ENCODE measurements around the gene ZG16. TPM values are rescaled to one million over a fixed set of nuclear protein-coding genes. Genes with fewer than 3 reads are reported as not detected.
A peak's percentile ranks its signal among the peaks of the same experiment; 100 is the strongest.
"Not testable (repeated sequence)": the region's sequence is repeated elsewhere in the genome, so short reads cannot be mapped to it uniquely, and the experiment has no call there.

Gene ZG16
- total RNA-seq, 6 experiments from 2014 or later = 0.06 to 3.1 (median 1.1) TPM

DNA sequence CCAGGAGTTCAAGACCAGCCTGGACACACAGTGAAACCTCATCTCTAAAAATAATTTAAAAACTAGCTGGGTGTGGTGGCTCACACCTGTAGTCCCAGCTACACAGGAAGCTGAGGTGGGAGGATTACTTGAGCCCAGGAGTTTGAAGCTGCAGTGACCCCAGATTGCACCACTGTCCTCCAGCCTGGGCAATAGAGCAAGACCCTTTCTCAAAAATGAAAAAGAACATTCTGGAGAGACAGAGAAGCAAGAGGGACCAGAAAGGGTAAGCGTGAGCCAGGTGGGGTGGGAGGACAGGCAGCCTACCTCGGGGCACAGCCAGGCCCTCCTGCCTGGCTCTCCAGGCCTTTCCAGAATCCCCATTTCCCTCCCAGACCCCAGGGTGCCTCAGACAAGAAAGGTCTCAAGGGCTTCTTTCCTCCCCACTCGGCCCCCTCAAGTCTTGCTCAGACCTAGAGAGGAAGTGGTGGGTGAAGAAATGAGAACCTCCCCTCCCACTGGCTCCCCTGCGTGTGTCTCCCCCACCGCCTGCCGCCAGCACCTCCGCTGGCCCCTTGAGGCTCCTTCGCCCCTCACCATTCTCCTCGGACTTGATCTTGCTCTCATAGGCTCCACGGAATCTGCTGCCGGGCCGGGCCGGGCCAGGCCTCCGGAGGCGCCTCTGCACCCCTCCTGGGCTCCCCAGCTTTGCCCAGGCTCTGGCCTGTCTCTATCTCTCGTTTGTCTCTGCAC lies 32.8 kb upstream of the ZG16 start:
- DNase-seq (peak in 1 of 3 donors; percentile 19), ATAC-seq (peak; percentile 40 to 58 (median 51))
- 56% methylated on average over 10 of the region's 16 CpGs for WGBS (ENCODE audit: insufficient coverage, low coverage, low lambda C conversion rate, missing lambda C conversion rate)
- no peaks in the 10 kb centered on the region for H3K36me3 ChIP-seq
- H3K27ac ChIP-seq = peak overlapping the region in 2 of 3 donors; percentile 43 to 65
- H3K27me3 ChIP-seq = no peaks in the 10 kb centered on the region
- peak overlapping the region; percentile 21 to 37 (median 33) for H3K4me3 ChIP-seq
- intact Hi-C loops (cut with DNase I) = no loop called here
- no peaks in the 10 kb centered on the region for H3K9me3 ChIP-seq
- H3K4me1 ChIP-seq = no peaks in the 10 kb centered on the region
- TF ChIP-seq POLR2A (IDR thresholded peaks at IDR 0.05) (no peak), CTCF (IDR thresholded peaks at IDR 0.05) (no peak)

DNA sequence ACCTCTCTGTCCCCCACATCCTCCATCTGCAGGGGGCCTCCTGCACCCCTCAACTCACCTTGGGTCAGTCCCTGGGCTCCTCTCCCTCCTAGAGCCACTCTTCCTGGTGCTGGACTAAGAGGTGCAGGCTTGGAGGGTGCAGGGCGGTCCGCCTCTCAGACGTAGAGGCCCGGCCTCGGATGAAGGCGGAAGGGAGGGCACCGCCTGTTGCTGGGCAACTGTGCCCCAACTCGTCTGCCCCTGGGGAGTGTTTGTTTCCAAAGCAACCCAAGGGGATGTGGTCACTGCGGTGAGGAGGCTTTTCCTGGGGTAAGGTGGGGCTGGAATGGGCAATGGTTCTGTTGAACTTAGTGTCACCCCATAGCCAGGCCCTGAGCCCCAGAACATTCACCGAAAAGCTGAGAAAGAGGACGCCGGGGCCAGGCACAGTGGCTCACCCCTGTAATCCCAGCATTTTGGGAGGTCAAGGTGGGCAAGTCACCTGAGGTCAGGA lies 32.2 kb upstream of the ZG16 start, which contains the start of gene C16orf54:
C16orf54 (minus strand) TSS at position 138 of the 493 bp plus-strand sequence. CDS start 1,039 bp downstream, outside the sequence.
- DNase-seq (peak; percentile 67 to 85 (median 67)), ATAC-seq (peak; percentile 79 to 85 (median 82))
- no peaks in the 10 kb centered on the region for H3K4me1 ChIP-seq
- TF ChIP-seq CTCF (IDR thresholded peaks at IDR 0.05) = no peak
- TF ChIP-seq POLR2A (IDR thresholded peaks at IDR 0.05) = no peak
- WGBS (ENCODE audit: insufficient coverage, low coverage, low lambda C conversion rate, missing lambda C conversion rate) = 45% methylated on average over 9 of the region's 12 CpGs
- H3K4me3 ChIP-seq = peak within 1 kb of the TSS; percentile 21 to 37 (median 33)
- no peaks in the 10 kb centered on the region for H3K27me3 ChIP-seq
- H3K27ac ChIP-seq = peak within 1 kb of the TSS in 2 of 3 donors; percentile 43 to 65
- no peaks in the 10 kb centered on the region for H3K36me3 ChIP-seq
- intact Hi-C loops (cut with DNase I) = no loop called here
- H3K9me3 ChIP-seq = no peaks in the 10 kb centered on the region

- H3K36me3 ChIP-seq; intact Hi-C loops (cut with DNase I); H3K4me3 ChIP-seq; H3K27me3 ChIP-seq; H3K9me3 ChIP-seq; DNase-seq; H3K4me1 ChIP-seq; ATAC-seq: not testable (repeated sequence)
- WGBS (ENCODE audit: insufficient coverage, low coverage, low lambda C conversion rate, missing lambda C conversion rate) = 51% methylated on average over 2 of the region's 4 CpGs
- peak overlapping the region in 1 of 3 donors; percentile 40 for H3K27ac ChIP-seq
These were observed 31.5 kb upstream of the ZG16 start for GRCh38 chr16:29746518-29746917.

- DNase-seq = no peak
- no peak for TF ChIP-seq CTCF (IDR thresholded peaks at IDR 0.05)
- TF ChIP-seq POLR2A (IDR thresholded peaks at IDR 0.05) = no peak
- 98% methylated on average over 8 of the region's 30 CpGs for WGBS (ENCODE audit: insufficient coverage, low coverage, low lambda C conversion rate, missing lambda C conversion rate)
- H3K27me3 ChIP-seq = no peaks in the 10 kb centered on the region
- no peak overlapping the region for H3K27ac ChIP-seq
- no peaks in the 10 kb centered on the region for H3K36me3 ChIP-seq
- intact Hi-C loops (cut with DNase I) = no loop called here
- no peak overlapping the region for H3K4me3 ChIP-seq
- H3K9me3 ChIP-seq = no peaks in the 10 kb centered on the region
- no peak for ATAC-seq
- no peaks in the 10 kb centered on the region for H3K4me1 ChIP-seq
These were observed 29.9 kb upstream of the ZG16 start for GRCh38 chr16:29747947-29748759.

DNA sequence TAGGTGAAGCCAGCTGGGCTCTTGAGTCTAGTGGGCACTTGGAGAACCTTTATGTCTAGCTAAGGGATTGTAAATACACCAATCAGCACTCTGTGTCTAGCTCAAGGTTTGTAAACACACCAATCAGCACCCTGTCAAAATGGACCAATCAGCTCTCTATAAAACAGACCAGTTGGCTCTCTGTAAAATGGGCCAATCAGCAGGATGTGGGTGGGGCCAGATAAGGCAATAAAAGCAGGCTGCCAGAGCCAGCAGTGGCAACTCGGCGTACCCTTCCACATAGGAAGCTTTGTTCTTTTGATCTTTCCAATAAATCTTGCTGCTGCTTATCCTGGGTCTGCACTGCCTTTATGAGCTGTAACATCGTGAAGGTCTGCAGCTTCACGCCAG lies 29.3 kb upstream of the ZG16 start:
- ATAC-seq; H3K4me3 ChIP-seq; H3K27ac ChIP-seq; DNase-seq; H3K36me3 ChIP-seq; H3K27me3 ChIP-seq; H3K9me3 ChIP-seq; H3K4me1 ChIP-seq; intact Hi-C loops (cut with DNase I): not testable (repeated sequence)
- 93% methylated on average over 4 of the region's 4 CpGs for WGBS (ENCODE audit: insufficient coverage, low coverage, low lambda C conversion rate, missing lambda C conversion rate)

All from right lobe of liver (tissue), 6 donors.